ENCODE results near the gene NPIPB2. TPM values are rescaled to one million over a fixed set of nuclear protein-coding genes. Genes with fewer than 3 reads are reported as not detected.

NPIPB2 gene
- total RNA-seq, 1 experiment from 2014 or later, result 12.5 TPM

DNA sequence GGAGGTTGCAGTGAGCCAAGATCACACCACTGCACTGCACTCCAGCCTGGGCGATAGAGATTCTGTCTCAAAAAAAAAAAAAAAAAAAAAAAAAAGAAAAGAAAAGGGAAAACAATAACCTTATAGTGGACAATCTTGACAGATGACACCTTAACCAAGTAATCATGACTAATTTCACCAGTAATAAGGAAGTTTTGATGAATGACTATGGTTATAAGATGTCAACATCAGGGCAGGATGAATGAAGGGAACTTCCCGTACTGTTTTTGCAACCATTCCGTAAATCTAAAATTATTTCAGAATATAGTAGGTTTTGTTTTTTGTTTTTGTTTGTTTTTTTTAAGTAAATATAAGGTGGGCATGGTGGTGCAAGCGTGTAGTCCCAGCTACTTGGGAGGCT, 49.1 kb downstream of the NPIPB2 start:
- Histone ChIP-seq H2BK120ac (ENCODE audit: low read depth, low read length, poor library complexity, severe bottlenecking) (no peak overlapping the region), H4K8ac (replicated peaks; ENCODE audit: insufficient read length, low read depth, low read length) (no peak overlapping the region), H2AFZ (ENCODE audit: low read length) (no peak overlapping the region), H3K4ac (ENCODE audit: low read depth, low read length) (no peak overlapping the region), H3K79me2 (ENCODE audit: insufficient read depth, low read length) (no peaks in the 10 kb centered on the region), H3K27ac (ENCODE audit: insufficient read length, low read depth, low read length) (no peak overlapping the region), H3T11ph (ENCODE audit: low read length) (no peak overlapping the region), H4K5ac (ENCODE audit: insufficient read length, low read depth, low read length) (no peak overlapping the region), H3K23me2 (ENCODE audit: insufficient read length, low read depth, low read length, poor library complexity, severe bottlenecking) (no peaks in the 10 kb centered on the region), H3K56ac (ENCODE audit: insufficient read length, low read depth, low read length) (no peak overlapping the region), H3K9ac (ENCODE audit: extremely low read depth, insufficient read length, low read length) (no peak overlapping the region), H4K20me1 (ENCODE audit: control insufficient read depth, insufficient read depth, insufficient read length) (no peaks in the 10 kb centered on the region), H3K23ac (ENCODE audit: insufficient read length, low read depth, low read length) (no peak overlapping the region), H3K18ac (ENCODE audit: insufficient read length, low read depth, low read length) (no peak overlapping the region), H2BK12ac (ENCODE audit: insufficient read length, low read depth, low read length) (no peak overlapping the region), H4K91ac (ENCODE audit: insufficient read length, low read depth, low read length) (no peak overlapping the region), H3K14ac (ENCODE audit: insufficient read depth, low read length) (no peak overlapping the region), H3K4me1 (ENCODE audit: insufficient read depth, low read length) (no peaks in the 10 kb centered on the region), H2AK5ac (ENCODE audit: insufficient read length, low read length) (no peak overlapping the region), H3K27me3 (ENCODE audit: insufficient read depth, low read length) (no peaks in the 10 kb centered on the region), H2BK20ac (ENCODE audit: low read depth, low read length, poor library complexity, severe bottlenecking) (no peak overlapping the region), H3K9me3 (ENCODE audit: control insufficient read depth, low read depth, low read length) (no peaks in the 10 kb centered on the region), H2BK15ac (ENCODE audit: low read depth, low read length) (no peak overlapping the region), H2BK5ac (ENCODE audit: insufficient read length, low read length) (no peak overlapping the region), H3K79me1 (ENCODE audit: insufficient read depth, low read depth, low read length, poor library complexity, severe bottlenecking) (peaks cover 3% of the 10 kb centered on the region), H3K4me2 (ENCODE audit: insufficient read depth, insufficient read length, low read length) (no peak overlapping the region)
- DNase-seq, result no peak
- peaks cover 27 to 73% (median 57%) of the 10 kb centered on the region in 3 experiments for H3K36me3 Mint-ChIP-seq (ENCODE audit: insufficient read depth in 1 of 3, low read depth in 3 of 3)
- TF ChIP-seq CTCF (conservative IDR thresholded peaks at IDR 0.05), result no peak
- no CpG with 5 or more reads among the region's 4 CpGs for WGBS (ENCODE audit: extremely low coverage, insufficient read length, low lambda C conversion rate)
- no peaks in the 10 kb centered on the region for H3K9me3 Mint-ChIP-seq
- no peak overlapping the region for H3K4me3 Mint-ChIP-seq
- no peak overlapping the region for H3K27ac Mint-ChIP-seq
- H3K27me3 Mint-ChIP-seq (ENCODE audit: low read depth), result no peaks in the 10 kb centered on the region
- H3K4me1 Mint-ChIP-seq, result no peaks in the 10 kb centered on the region
